ENCODE results near the gene APOBEC3H.

Gene APOBEC3H

GRCh38 chr22:39084666-39085065 lies 12.4 kb upstream of the APOBEC3H start:
- no peak for DNase-seq (ENCODE audit: extremely low read depth, insufficient read length)
- no peak overlapping the region for H3K4me3 ChIP-seq (replicated peaks; ENCODE audit: low read depth, low read length)
- H3K36me3 ChIP-seq (ENCODE audit: control insufficient read depth, insufficient read depth, low read length): peaks cover 26% of the 10 kb centered on the region
- H3K27me3 ChIP-seq (replicated peaks; ENCODE audit: control insufficient read depth, insufficient read depth, low read length): no peaks in the 10 kb centered on the region
- TF ChIP-seq, protein P1, sequence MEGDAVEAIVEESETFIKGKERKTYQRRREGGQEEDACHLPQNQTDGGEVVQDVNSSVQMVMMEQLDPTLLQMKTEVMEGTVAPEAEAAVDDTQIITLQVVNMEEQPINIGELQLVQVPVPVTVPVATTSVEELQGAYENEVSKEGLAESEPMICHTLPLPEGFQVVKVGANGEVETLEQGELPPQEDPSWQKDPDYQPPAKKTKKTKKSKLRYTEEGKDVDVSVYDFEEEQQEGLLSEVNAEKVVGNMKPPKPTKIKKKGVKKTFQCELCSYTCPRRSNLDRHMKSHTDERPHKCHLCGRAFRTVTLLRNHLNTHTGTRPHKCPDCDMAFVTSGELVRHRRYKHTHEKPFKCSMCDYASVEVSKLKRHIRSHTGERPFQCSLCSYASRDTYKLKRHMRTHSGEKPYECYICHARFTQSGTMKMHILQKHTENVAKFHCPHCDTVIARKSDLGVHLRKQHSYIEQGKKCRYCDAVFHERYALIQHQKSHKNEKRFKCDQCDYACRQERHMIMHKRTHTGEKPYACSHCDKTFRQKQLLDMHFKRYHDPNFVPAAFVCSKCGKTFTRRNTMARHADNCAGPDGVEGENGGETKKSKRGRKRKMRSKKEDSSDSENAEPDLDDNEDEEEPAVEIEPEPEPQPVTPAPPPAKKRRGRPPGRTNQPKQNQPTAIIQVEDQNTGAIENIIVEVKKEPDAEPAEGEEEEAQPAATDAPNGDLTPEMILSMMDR (IDR thresholded peaks at IDR 0.05; ENCODE audit: insufficient read depth, low read length, poor library complexity, severe bottlenecking): no peak

DNA sequence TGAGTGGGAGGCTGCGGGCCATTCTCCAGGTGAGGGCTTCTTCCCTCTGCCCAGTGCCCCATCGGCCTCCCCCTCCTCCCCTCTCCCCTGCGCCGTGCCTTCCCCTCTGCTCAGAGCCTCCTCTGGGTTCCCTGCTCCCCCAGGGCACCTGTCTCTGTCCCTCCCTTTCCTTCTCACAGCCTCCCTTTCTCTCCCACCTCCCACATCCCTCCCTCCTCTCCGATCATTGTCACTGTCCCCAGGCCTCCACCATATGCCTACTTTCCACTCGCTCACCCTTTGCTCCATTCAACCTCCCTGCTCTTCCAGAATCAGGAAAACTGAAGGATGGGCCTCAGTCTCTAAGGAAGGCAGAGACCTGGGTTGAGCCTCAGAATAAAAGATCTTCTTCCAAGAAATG lies 9.9 kb upstream of the APOBEC3H start:
- no peak overlapping the region for H3K4me3 ChIP-seq (replicated peaks; ENCODE audit: low read depth, low read length)
- no peak for DNase-seq (ENCODE audit: extremely low read depth, insufficient read length)
- TF ChIP-seq, protein P1 (IDR thresholded peaks at IDR 0.05; ENCODE audit: insufficient read depth, low read length, poor library complexity, severe bottlenecking): no peak
- H3K36me3 ChIP-seq (ENCODE audit: control insufficient read depth, insufficient read depth, low read length): peaks cover 15% of the 10 kb centered on the region
- H3K27me3 ChIP-seq (replicated peaks; ENCODE audit: control insufficient read depth, insufficient read depth, low read length): no peaks in the 10 kb centered on the region

- Histone ChIP-seq H3K27me3 (replicated peaks; ENCODE audit: control insufficient read depth, insufficient read depth, low read length) (no peaks in the 10 kb centered on the region), H3K4me3 (replicated peaks; ENCODE audit: low read depth, low read length) (no peak overlapping the region), H3K36me3 (ENCODE audit: control insufficient read depth, insufficient read depth, low read length) (peaks cover 15% of the 10 kb centered on the region)
- DNase-seq (ENCODE audit: extremely low read depth, insufficient read length): no peak
- TF ChIP-seq, protein P1 (IDR thresholded peaks at IDR 0.05; ENCODE audit: insufficient read depth, low read length, poor library complexity, severe bottlenecking): no peak
These were observed 9.0 kb upstream of the APOBEC3H start for GRCh38 chr22:39087881-39088684.

DNA sequence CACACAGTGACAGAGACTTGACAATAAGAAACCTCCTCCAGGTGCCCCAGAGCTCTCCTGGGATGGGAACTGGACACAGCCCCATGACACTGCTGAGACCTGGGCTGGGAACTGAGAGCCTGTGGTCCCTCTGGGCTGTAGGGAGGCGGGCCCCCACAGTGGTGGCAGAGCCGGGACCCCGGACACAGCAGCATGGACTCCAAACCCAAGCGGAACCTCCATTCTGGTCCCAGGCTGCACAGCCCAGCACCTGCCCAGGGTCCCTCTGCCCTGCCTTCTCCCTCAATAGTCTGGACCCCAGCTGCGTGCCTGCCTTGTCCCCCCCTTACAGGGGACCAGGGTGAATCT lies 8.4 kb upstream of the APOBEC3H start:
- DNase-seq (ENCODE audit: extremely low read depth, insufficient read length): no peak
- TF ChIP-seq, protein P1 (IDR thresholded peaks at IDR 0.05; ENCODE audit: insufficient read depth, low read length, poor library complexity, severe bottlenecking): no peak
- Histone ChIP-seq H3K27me3 (replicated peaks; ENCODE audit: control insufficient read depth, insufficient read depth, low read length) (no peaks in the 10 kb centered on the region), H3K36me3 (ENCODE audit: control insufficient read depth, insufficient read depth, low read length) (peaks cover 13% of the 10 kb centered on the region), H3K4me3 (replicated peaks; ENCODE audit: low read depth, low read length) (no peak overlapping the region)

- TF ChIP-seq, protein P1 (IDR thresholded peaks at IDR 0.05; ENCODE audit: insufficient read depth, low read length, poor library complexity, severe bottlenecking): no peak
- peaks cover 7% of the 10 kb centered on the region for H3K36me3 ChIP-seq (ENCODE audit: control insufficient read depth, insufficient read depth, low read length)
- no peaks in the 10 kb centered on the region for H3K27me3 ChIP-seq (replicated peaks; ENCODE audit: control insufficient read depth, insufficient read depth, low read length)
- no peak overlapping the region for H3K4me3 ChIP-seq (replicated peaks; ENCODE audit: low read depth, low read length)
- no peak for DNase-seq (ENCODE audit: extremely low read depth, insufficient read length)
These were observed 7.1 kb upstream of the APOBEC3H start for GRCh38 chr22:39089928-39090327.
